ENCODE data around the gene CER1. TPM values are rescaled to one million over a fixed set of nuclear protein-coding genes. Genes with fewer than 3 reads are reported as not detected.

CER1 gene
- total and polyA plus RNA-seq, 2 experiments from 2014 or later = 0.18 to 1.8 TPM

- TF ChIP-seq, protein P1, sequence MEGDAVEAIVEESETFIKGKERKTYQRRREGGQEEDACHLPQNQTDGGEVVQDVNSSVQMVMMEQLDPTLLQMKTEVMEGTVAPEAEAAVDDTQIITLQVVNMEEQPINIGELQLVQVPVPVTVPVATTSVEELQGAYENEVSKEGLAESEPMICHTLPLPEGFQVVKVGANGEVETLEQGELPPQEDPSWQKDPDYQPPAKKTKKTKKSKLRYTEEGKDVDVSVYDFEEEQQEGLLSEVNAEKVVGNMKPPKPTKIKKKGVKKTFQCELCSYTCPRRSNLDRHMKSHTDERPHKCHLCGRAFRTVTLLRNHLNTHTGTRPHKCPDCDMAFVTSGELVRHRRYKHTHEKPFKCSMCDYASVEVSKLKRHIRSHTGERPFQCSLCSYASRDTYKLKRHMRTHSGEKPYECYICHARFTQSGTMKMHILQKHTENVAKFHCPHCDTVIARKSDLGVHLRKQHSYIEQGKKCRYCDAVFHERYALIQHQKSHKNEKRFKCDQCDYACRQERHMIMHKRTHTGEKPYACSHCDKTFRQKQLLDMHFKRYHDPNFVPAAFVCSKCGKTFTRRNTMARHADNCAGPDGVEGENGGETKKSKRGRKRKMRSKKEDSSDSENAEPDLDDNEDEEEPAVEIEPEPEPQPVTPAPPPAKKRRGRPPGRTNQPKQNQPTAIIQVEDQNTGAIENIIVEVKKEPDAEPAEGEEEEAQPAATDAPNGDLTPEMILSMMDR (IDR thresholded peaks at IDR 0.05; ENCODE audit: low read depth, low read length) = no peak
- Histone ChIP-seq H3K4me3 (no peak overlapping the region), H3K9me3 (ENCODE audit: low read depth) (no peaks in the 10 kb centered on the region), H3K27ac (no peak overlapping the region), H3K27me3 (no peaks in the 10 kb centered on the region), H3K36me3 (no peaks in the 10 kb centered on the region), H3K4me1 (ENCODE audit: low read depth) (no peaks in the 10 kb centered on the region)
- DNase-seq (ENCODE audit: low read depth in 1 of 2, low spot score in 1 of 2) = no peak
Measured at GRCh38 chr9:14704281-14704680, 18.3 kb downstream of the CER1 start.

GRCh38 chr9:14702200-14702720 is 20.3 kb downstream of the CER1 start:
- no peaks in the 10 kb centered on the region for H3K36me3 ChIP-seq

DNA sequence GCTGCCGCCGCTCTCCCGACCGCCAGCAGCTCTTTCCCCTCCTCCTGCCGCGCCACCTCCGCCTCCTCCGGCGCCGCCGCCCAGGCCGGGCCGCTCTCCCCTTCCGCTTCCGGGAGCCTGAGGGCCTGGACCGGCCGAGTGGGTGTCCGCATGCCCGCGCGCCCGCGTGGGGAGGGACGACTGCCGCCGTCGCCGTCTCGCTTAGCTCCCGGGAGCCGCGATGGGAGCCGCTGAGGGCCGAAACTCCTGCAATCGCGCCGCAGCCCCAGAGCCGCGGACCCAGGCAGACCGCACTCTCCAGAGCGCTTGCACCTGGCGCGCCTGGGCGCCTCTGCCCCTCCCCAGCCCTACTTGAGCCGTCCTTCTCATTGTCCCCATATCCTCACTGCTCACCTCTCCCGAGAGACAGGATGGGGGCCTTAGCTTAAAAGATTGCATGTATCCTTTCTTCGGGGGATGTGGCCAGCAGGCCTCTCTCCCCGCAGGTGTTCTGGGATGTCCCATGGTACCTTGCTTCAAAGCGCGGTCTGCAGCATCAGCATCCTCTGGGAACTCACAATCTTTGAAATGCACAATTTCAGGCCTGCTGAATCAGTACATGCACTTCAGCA is 29.2 kb downstream of the CER1 start, which contains the start of gene ZDHHC21:
Gene ZDHHC21 (minus strand): TSS at position 182 of the 611 bp plus-strand sequence. CDS start 19,092 bp downstream, outside the sequence.
- TF ChIP-seq, protein P1 (IDR thresholded peaks at IDR 0.05; ENCODE audit: low read depth, low read length) = no peak
- Histone ChIP-seq H3K4me1 (ENCODE audit: low read depth) (no peaks in the 10 kb centered on the region), H3K9me3 (ENCODE audit: low read depth) (no peaks in the 10 kb centered on the region), H3K27me3 (no peaks in the 10 kb centered on the region), H3K4me3 (peak within 1 kb of the TSS; percentile 89), H3K27ac (peak within 1 kb of the TSS; percentile 46), H3K36me3 (peaks cover 14% of the 10 kb centered on the region)
- DNase-seq (ENCODE audit: low read depth in 1 of 2, low spot score in 1 of 2) = peak; percentile 72 to 74

More at GRCh38 chr9:14702200-14702720, 20.3 kb downstream of the CER1 start:
- no peak overlapping the region for H3K27ac ChIP-seq
- no peaks in the 10 kb centered on the region for H3K4me1 ChIP-seq (ENCODE audit: low read depth)
- no peaks in the 10 kb centered on the region for H3K27me3 ChIP-seq
- H3K4me3 ChIP-seq = no peak overlapping the region
- no peak for DNase-seq (ENCODE audit: low read depth in 1 of 2, low spot score in 1 of 2)
- no peaks in the 10 kb centered on the region for H3K9me3 ChIP-seq (ENCODE audit: low read depth)
- TF ChIP-seq, protein P1 (IDR thresholded peaks at IDR 0.05; ENCODE audit: low read depth, low read length) = no peak

DNA sequence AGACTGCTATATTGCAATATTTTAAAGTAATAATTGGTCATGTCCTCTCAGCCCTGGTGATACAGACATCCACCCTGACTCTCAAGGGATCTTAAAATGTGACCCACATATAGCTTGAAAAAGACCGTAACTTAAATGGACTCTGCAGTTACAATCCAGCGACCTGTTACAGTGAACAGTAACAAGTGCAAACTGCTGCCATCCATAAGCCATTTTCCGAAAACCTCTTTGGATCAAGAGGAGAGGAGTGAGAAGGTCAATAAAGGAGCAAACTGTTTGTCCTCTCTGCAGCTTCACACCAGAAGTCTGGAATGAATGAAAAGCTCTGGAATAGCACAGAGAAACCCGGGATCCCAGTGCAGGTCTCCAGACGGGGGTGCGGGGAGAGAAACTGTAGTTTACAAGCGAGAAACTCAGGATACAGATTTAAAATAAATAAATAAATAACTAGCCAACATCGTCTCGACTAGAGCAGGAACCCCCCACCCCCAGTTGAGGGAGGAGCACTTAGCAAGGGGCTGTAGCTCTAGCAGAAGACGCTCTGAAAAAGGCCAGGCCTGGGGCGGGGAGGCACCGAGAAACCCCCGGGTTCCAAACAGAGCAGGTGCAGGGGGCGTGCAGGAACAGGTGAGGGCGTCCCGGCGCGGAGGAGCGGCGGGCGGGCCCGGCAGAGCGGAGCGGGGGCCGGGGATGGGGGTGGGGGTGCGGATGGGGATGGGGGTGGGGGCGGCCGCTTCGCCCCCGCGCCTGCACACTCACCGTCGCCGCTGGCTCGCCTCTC is 29.9 kb downstream of the CER1 start:
- H3K36me3 ChIP-seq = peaks cover 17% of the 10 kb centered on the region
- no peaks in the 10 kb centered on the region for H3K27me3 ChIP-seq
- TF ChIP-seq, protein P1 (IDR thresholded peaks at IDR 0.05; ENCODE audit: low read depth, low read length) = no peak
- peak overlapping the region; percentile 89 for H3K4me3 ChIP-seq
- H3K27ac ChIP-seq = peak overlapping the region; percentile 46
- no peaks in the 10 kb centered on the region for H3K9me3 ChIP-seq (ENCODE audit: low read depth)
- no peaks in the 10 kb centered on the region for H3K4me1 ChIP-seq (ENCODE audit: low read depth)
- peak; percentile 19 to 43 for DNase-seq (ENCODE audit: low read depth in 1 of 2, low spot score in 1 of 2)

DNA sequence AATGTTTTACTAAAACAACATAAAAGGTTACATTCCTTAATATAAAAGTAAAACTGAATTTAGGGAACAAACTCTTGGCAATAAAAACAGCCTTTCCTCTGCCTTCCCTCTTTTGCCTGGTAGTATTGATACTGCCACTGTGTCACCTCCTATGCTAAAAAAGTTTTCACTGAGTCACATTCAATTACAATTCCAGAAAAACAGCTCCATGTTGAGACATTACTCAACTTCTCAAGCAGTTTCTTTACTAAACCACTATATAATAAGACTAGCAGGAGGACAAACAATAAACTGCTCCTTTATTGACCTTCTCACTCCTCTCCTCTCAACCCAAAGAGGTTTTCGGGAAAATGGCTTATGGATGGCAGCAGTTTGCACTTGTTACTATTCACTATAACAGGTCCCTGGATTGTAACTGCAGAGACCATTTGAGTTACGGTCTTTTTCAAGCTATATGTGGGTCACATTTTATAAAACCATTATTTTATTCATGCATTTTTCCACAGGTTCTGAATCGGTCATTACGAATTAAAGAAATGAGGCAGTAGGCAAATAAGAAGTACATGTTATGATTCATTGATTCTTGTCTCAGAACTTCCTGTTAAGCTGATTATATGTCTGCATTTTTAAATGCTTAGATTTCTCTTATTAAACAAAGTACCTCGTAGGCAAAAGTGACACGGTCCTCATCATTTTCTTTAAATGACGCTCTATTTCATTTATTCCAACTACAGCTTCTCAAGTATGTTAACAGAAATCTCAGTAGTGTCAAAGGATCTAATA is 31.4 kb downstream of the CER1 start:
- H3K36me3 ChIP-seq = peaks cover 17% of the 10 kb centered on the region
- no peak for DNase-seq (ENCODE audit: low read depth in 1 of 2, low spot score in 1 of 2)
- H3K9me3 ChIP-seq (ENCODE audit: low read depth) = no peaks in the 10 kb centered on the region
- no peaks in the 10 kb centered on the region for H3K27me3 ChIP-seq
- TF ChIP-seq, protein P1 (IDR thresholded peaks at IDR 0.05; ENCODE audit: low read depth, low read length) = no peak
- no peak overlapping the region for H3K27ac ChIP-seq
- H3K4me3 ChIP-seq = no peak overlapping the region
- no peaks in the 10 kb centered on the region for H3K4me1 ChIP-seq (ENCODE audit: low read depth)

Measured in cardiac muscle cell (in vitro differentiated cells and primary cell).